Measurements from ENCODE around the gene SPC25. TPM values are rescaled to one million over a fixed set of nuclear protein-coding genes. Genes with fewer than 3 reads are reported as not detected.

SPC25 gene
- total and polyA plus RNA-seq, 10 of the 15 experiments (the other 5 are each of a cell fraction or from before 2014, with no cell fraction given) = 18.7 to 61.5 (median 32.0) TPM

DNA sequence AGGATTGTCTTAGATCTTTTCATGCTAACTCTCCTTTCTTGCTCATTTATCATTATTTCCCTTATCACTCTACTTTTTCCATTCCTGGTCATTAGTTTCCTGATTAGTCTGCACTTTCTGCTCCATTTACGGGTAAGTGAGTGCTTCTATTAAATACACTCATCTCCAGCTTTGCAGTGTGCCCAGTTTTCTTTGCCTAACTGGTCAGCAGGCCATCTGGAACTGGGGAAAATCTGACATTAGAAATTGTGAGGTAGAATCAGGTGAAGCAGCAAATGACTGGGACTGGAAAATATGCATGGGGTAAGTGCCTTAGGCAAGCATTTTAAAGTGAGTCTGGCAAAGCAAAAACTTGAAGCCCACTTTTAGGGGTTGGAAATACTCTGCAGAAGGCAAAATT lies 40.0 kb upstream of the SPC25 start:
- in situ Hi-C loops (cut with MboI) = no loop called here
- no peak for FAIRE-seq
- ChIA-PET RAD21 (ENCODE audit: unreplicated experiment) (no interaction called here), CTCF (no interaction called here), SMC1A (ENCODE audit: uncharacterized antibody, unreplicated experiment) (no interaction called here), POLR2A (no interaction called here)
- Histone ChIP-seq H3K36me3 (ENCODE audit: control insufficient read depth in 2 of 2, insufficient read depth in 2 of 2, low read length in 1 of 2) (no peaks in the 10 kb centered on the region), H3K27ac (ENCODE audit: control insufficient read depth, insufficient read depth) (no peak overlapping the region), H2AFZ (ENCODE audit: control insufficient read depth, low read depth, low read length) (no peak overlapping the region), H3K4me2 (ENCODE audit: control insufficient read depth, insufficient read depth) (no peak overlapping the region), H3K27me3 (replicated peaks in 1 of 2; ENCODE audit: control insufficient read depth in 2 of 2, insufficient read depth in 2 of 2, low read length in 1 of 2) (peaks cover 2 to 3% of the 10 kb centered on the region in 2 experiments; a peak in 3 of 4 replicates), H3K9ac (ENCODE audit: control insufficient read depth, insufficient read depth, low read length) (no peak overlapping the region), H3K4me3 (no peak overlapping the region), H3K9me3 (replicated peaks; ENCODE audit: control insufficient read depth, insufficient read depth, low read length) (no peaks in the 10 kb centered on the region), H4K20me1 (ENCODE audit: control insufficient read depth, insufficient read depth) (no peaks in the 10 kb centered on the region), H3K4me1 (ENCODE audit: control insufficient read depth, insufficient read depth, low read length) (no peaks in the 10 kb centered on the region), H3K79me2 (ENCODE audit: control insufficient read depth, insufficient read depth, low read length) (no peaks in the 10 kb centered on the region)
- TF ChIP-seq RUNX3 (IDR thresholded peaks at IDR 0.05; ENCODE audit: low read length) (no peak), HDGF (IDR thresholded peaks at IDR 0.05) (no peak), SMAD5 (IDR thresholded peaks at IDR 0.05; ENCODE audit: low read depth) (no peak), MYB (IDR thresholded peaks at IDR 0.05; ENCODE audit: borderline replicate concordance, low read depth, low read length) (no peak), MTA2 (IDR thresholded peaks at IDR 0.05; ENCODE audit: low read depth) (no peak)
- TF ChIP-seq, protein P1, sequence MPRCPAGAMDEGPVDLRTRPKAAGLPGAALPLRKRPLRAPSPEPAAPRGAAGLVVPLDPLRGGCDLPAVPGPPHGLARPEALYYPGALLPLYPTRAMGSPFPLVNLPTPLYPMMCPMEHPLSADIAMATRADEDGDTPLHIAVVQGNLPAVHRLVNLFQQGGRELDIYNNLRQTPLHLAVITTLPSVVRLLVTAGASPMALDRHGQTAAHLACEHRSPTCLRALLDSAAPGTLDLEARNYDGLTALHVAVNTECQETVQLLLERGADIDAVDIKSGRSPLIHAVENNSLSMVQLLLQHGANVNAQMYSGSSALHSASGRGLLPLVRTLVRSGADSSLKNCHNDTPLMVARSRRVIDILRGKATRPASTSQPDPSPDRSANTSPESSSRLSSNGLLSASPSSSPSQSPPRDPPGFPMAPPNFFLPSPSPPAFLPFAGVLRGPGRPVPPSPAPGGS (IDR thresholded peaks at IDR 0.05; ENCODE audit: borderline replicate concordance, insufficient read depth, low read depth, low read length, poor library complexity, severe bottlenecking) = no peak
- TF ChIP-seq, protein P2, sequence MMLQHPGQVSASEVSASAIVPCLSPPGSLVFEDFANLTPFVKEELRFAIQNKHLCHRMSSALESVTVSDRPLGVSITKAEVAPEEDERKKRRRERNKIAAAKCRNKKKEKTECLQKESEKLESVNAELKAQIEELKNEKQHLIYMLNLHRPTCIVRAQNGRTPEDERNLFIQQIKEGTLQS (IDR thresholded peaks at IDR 0.05; ENCODE audit: borderline replicate concordance, extremely low read depth, low read depth, low read length) = no peak
- no peak for DNase-seq (ENCODE audit: low read depth, low spot score)
- intact Hi-C loops (cut with micrococcal nuclease; ENCODE audit: unreplicated experiment) = no loop called here
- no peak for ATAC-seq
- 25% methylated on average over 1 of the region's 1 CpG for WGBS (ENCODE audit: insufficient coverage, insufficient replicate concordance, low lambda C conversion rate, missing lambda C conversion rate)
- BruUV-seq (replicated peaks) = no TSS peak
